Kidney tubule cell (primary cell): Measurements from ENCODE around the gene OR2S2.
"Not testable (repeated sequence)": the region's sequence is repeated elsewhere in the genome, so short reads cannot be mapped to it uniquely, and the experiment has no call there.

Source experiments
- DNase-seq: peaks from one replicate; pipeline ENCODE4 v3.0.0-alpha.2; 2018; ENCODE audit warnings: low spot score

Gene OR2S2

GRCh38 chr9:35962126-35962906 is 4.4 kb upstream of the OR2S2 start:
- DNase-seq, result peak; percentile 22

- peak; percentile 18 for DNase-seq
Measured at GRCh38 chr9:35960039-35960655, 2.2 kb upstream of the OR2S2 start.

GRCh38 chr9:35956651-35957050 is 1.3 kb downstream of the OR2S2 start:
- DNase-seq, result no peak

GRCh38 chr9:35954942-35955546 is 2.9 kb downstream of the OR2S2 start:
- peak; percentile 77 for DNase-seq

- no peak for DNase-seq
Measured at GRCh38 chr9:35952526-35953191, 5.3 kb downstream of the OR2S2 start.

GRCh38 chr9:35951736-35952135 is 6.2 kb downstream of the OR2S2 start:
- peak; percentile 87 for DNase-seq

GRCh38 chr9:35948901-35949318 is 9.0 kb downstream of the OR2S2 start:
- peak; percentile 81 for DNase-seq

- DNase-seq, result no peak
Measured at GRCh38 chr9:35948451-35948850, 9.5 kb downstream of the OR2S2 start.

GRCh38 chr9:35945341-35946018 is 12.5 kb downstream of the OR2S2 start:
- peak; percentile 85 for DNase-seq

- no peak for DNase-seq
Measured at GRCh38 chr9:35944841-35945240, 13.1 kb downstream of the OR2S2 start.

GRCh38 chr9:35944173-35944572 is 13.8 kb downstream of the OR2S2 start:
- DNase-seq, result no peak

GRCh38 chr9:35942286-35942685 is 15.7 kb downstream of the OR2S2 start:
- no peak for DNase-seq

GRCh38 chr9:35940458-35941407 is 17.2 kb downstream of the OR2S2 start:
- no peak for DNase-seq

GRCh38 chr9:35939679-35940250 is 18.2 kb downstream of the OR2S2 start:
- DNase-seq, result no peak

- peak; percentile 48 for DNase-seq
Measured at GRCh38 chr9:35938474-35939356, 19.2 kb downstream of the OR2S2 start.

- DNase-seq, result no peak
Measured at GRCh38 chr9:35937227-35937626, 20.7 kb downstream of the OR2S2 start.

GRCh38 chr9:35935755-35936509 is 22.0 kb downstream of the OR2S2 start:
- peak; percentile 42 for DNase-seq

GRCh38 chr9:35935261-35935660 is 22.7 kb downstream of the OR2S2 start:
- DNase-seq, result no peak

- not testable (repeated sequence) for DNase-seq
Measured at GRCh38 chr9:35934069-35934468, 23.9 kb downstream of the OR2S2 start.
